HG03354 (cell line): ENCODE results near the gene KDM4C.

Experiments
- ATAC-seq: cut with Tn5 transposase; IDR thresholded peaks from one replicate; pipeline ENCODE4 v1.9.1; 2021; ENCODE audit warnings: mild to moderate bottlenecking; ENCODE audit not compliant: unreplicated experiment, poor library complexity, severe bottlenecking

KDM4C gene

DNA sequence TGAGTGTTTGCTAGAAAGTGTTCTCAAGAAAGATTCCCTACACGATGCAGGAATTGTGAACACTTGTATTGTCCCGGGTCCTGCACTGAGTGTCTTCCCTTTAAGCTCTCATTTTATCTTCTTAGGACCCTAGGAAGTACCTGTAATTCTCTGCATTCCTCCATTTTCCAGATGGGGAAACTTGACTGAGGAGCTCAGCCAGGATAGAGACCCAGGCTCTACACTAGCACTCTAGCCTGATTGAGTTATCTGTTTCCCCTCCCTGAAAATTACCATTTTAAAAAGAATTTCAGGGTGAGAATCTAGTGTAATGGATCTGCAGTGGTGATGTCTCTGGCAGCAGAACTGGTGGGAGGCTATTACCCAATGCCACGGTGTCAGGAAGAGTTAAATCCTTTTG is 453.9 kb downstream of the KDM4C start:
- ATAC-seq, result no peak

DNA sequence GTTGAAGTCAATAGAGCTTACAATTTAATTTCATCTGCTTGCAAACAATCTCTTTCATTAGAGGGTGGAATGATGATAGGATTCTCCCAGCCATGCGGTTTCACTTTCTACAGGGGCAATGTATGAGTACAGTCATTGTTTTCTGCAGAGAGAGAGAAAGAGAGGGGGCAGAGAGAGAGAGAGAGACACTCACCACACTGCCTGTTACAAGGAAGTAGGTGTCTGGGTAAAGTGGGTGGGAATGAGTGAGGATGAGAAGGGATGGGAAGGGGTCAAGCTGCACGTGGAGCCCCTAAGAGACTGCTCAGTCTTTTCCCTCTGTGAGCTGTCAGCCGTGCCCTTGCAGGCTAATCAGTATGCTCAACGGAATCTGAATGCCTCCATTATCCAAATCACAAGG is 454.3 kb downstream of the KDM4C start:
- no peak for ATAC-seq

DNA sequence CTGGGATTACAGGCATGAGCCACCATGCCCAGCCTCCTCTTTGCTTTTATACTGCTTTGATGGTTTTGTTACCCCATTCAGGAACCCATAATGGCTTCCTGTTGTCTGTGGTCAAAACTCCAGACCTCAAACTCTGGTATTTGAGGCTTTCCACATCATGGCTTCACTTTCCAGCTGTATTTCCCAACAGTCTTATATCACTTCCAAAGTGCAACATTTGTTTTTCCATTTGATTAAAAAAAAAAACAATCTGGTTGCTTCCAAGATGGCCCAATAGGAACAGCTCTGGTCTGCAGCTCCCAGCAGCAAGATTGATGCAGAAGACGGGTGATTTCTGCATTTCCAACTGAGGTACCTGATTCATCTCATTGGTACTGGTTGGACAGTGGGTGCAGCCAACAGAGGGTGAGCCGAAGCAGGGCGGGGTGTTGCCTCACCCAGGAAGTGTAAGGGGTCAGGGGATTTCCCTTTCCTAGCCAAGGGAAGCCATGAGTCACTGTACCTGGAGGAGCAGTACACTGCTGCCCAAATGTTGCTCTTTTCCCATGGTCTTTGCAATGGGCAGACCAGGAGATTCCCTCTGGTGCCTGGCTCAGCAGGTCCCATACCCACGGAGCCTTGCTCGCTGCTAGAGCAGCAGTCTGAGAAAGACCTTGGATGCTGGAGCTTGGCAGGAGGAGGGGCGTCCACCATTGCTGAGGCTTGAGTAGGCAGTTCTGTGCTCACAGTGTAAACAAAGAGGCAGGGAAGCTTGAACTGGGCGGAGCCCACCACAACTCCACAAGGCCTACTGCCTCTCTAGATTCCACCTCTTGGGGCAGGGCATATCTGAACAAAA is 458.4 kb downstream of the KDM4C start:
- no peak for ATAC-seq

DNA sequence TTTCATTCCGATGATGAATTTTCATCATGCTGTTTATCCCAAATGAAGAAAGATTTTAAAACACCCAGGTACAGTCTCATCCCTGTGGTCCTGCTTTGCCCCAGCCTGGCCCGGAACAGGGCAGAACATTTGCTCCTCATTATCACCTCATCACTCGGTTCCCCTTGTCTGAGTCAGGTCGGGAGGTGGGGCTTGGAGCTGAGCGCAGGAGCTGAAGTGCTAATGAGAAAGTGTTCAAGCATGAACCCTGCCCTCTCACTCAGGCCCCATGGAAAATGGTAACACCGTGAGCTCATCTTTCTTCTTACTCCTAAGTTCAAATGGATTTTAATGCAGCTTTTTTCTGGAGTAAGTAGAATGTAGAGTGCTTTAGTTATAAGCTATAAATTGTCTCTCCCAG is 466.2 kb downstream of the KDM4C start:
- no peak for ATAC-seq
